HCT116 (cell line): ENCODE data around the gene NDC1. TPM values are rescaled to one million over a fixed set of nuclear protein-coding genes. Genes with fewer than 3 reads are reported as not detected.

Source experiments
- ATAC-seq: fragments of 200-7000 bp; cut with Tn5 transposase; 2 replicates; pipeline ENCODE4 v1.9.1; 2020; ENCODE audit warnings: mild to moderate bottlenecking, moderate library complexity
- BruUV-seq: library from RNA; stranded (reverse); fragments of 400-500 nt; replicated peaks from 2 replicates; lab custom pipeline; 2021; lab: Mats Ljungman, UMichigan
- CTCF ChIA-PET: fragments of 300-600 bp; sonication (Branson Sonifier 250); formaldehyde crosslinking; loops from one replicate; lab custom pipeline; 2021; ENCODE audit warnings: antibody characterized with exemption; lab: Charles Lee
- POLR2A ChIA-PET: fragments of 300-600, 350-600 bp; sonication (Branson Sonifier 250); formaldehyde crosslinking; loops from one replicate; lab custom pipeline; 2021; ENCODE audit warnings: antibody characterized with exemption; lab: Charles Lee
- RAD21 ChIA-PET, 2 experiments: fragments of 300-600 bp; sonication (Branson Sonifier 250); formaldehyde crosslinking; loops; one replicate each; lab custom pipeline; 2023; ENCODE audit warnings: low total read pairs in 2 of 2; ENCODE audit not compliant: uncharacterized antibody in 2 of 2, unreplicated experiment in 2 of 2, low non-redundant PET in 1 of 2; lab: Charles Lee
- DNase-seq: peaks from one replicate; pipeline ENCODE4 v3.0.0-alpha.2; 2010; ENCODE audit warnings: low read depth, low spot score
- H2AFZ ChIP-seq: fragments of 200-600 bp; shearing (Covaris generic), sonication (generic); 2 replicates; pipeline ENCODE4 v1.6.1; 2017; ENCODE audit warnings: low read depth, mixed run types, mixed read lengths, antibody characterized with exemption, low read length; ENCODE audit not compliant: poor library complexity, severe bottlenecking
- H3K27ac ChIP-seq: 2 replicates; pipeline ENCODE4 v1.5.1; 2012; ENCODE audit warnings: low read depth, low read length
- H3K27me3 ChIP-seq: fragments of 200-600 bp; sonication (generic); 2 replicates; pipeline ENCODE4 v1.6.1; 2016; ENCODE audit warnings: mixed run types, low read length, mixed read lengths; ENCODE audit not compliant: insufficient read depth
- H3K36me3 ChIP-seq, 2 experiments: fragments of 200-500 bp in 1 of 2; fragments of 200-600 bp in 1 of 2; sonication (Bioruptor generic) in 1 of 2; sonication (generic) in 1 of 2; 2 replicates each; pipeline versions ENCODE4 v1.5.1 to v1.6.1; 2014 to 2016; ENCODE audit warnings: low read length in 2 of 2, inconsistent platforms in 1 of 2, mixed read lengths in 1 of 2, mixed run types in 1 of 2; ENCODE audit not compliant: insufficient read depth in 2 of 2, control insufficient read depth in 1 of 2
- H3K4me1 ChIP-seq, 2 experiments: fragments of 200-600 bp in 1 of 2; sonication (generic) in 1 of 2; 2 replicates each; pipeline versions ENCODE4 v1.5.1 to v1.6.1; 2012 to 2017; ENCODE audit warnings: low read length in 2 of 2, inconsistent platforms in 1 of 2, mild to moderate bottlenecking in 1 of 2, mixed read lengths in 1 of 2, mixed run types in 1 of 2, moderate library complexity in 1 of 2; ENCODE audit not compliant: insufficient read depth in 2 of 2, control insufficient read depth in 1 of 2
- H3K4me2 ChIP-seq: fragments of 200-600 bp; sonication (generic); 2 replicates; pipeline ENCODE4 v1.6.1; 2017; ENCODE audit warnings: mixed run types, low read length, mixed read lengths
- H3K4me3 ChIP-seq, 2 experiments: fragments of 200-600 bp in 1 of 2; sonication (generic) in 1 of 2; replicated peaks in 1 of 2; 2 replicates each; pipeline ENCODE4 v1.5.1; 2011 to 2016; ENCODE audit warnings: low read length in 2 of 2, control low read depth in 1 of 2, low read depth in 1 of 2, mild to moderate bottlenecking in 1 of 2, mixed read lengths in 1 of 2, mixed run types in 1 of 2
- H3K79me2 ChIP-seq: fragments of 200-600 bp; sonication (generic); 2 replicates; pipeline ENCODE4 v1.6.1; 2017; ENCODE audit warnings: mild to moderate bottlenecking, mixed run types, low read length, moderate library complexity, mixed read lengths; ENCODE audit not compliant: insufficient read depth
- H3K9ac ChIP-seq: fragments of 200-600 bp; sonication (generic); 2 replicates; pipeline ENCODE4 v1.6.1; 2016; ENCODE audit warnings: low read length, mixed read lengths
- H3K9me2 ChIP-seq: fragments of 200-600 bp; sonication (generic), shearing (Covaris generic); 2 replicates; pipeline ENCODE4 v1.6.1; 2017; ENCODE audit warnings: mixed run types, mild to moderate bottlenecking, moderate library complexity; ENCODE audit not compliant: insufficient read depth
- H3K9me3 ChIP-seq, 2 experiments: fragments of 200-500 bp in 1 of 2; fragments of 200-600 bp in 1 of 2; sonication (Bioruptor generic) in 1 of 2; sonication (generic) in 1 of 2; 2 replicates each; pipeline ENCODE4 v1.6.1; 2014 to 2017; ENCODE audit warnings: low read length in 2 of 2, mixed read lengths in 2 of 2, inconsistent platforms in 1 of 2, low read depth in 1 of 2, mild to moderate bottlenecking in 1 of 2, mixed run types in 1 of 2, moderate library complexity in 1 of 2; ENCODE audit not compliant: control insufficient read depth in 1 of 2, insufficient read depth in 1 of 2
- H4K20me1 ChIP-seq: fragments of 200-600 bp; sonication (generic), shearing (Covaris generic); 2 replicates; pipeline ENCODE4 v1.6.1; 2017; ENCODE audit warnings: mixed run types, mild to moderate bottlenecking, moderate library complexity; ENCODE audit not compliant: insufficient read depth
- CBX3 ChIP-seq: IDR thresholded peaks from 2 replicates; pipeline ENCODE4 v1.6.1; 2012; ENCODE audit warnings: low read depth
- CEBPB ChIP-seq: IDR thresholded peaks from 2 replicates; pipeline ENCODE4 v1.6.1; 2012; ENCODE audit warnings: low read depth
- CTCF ChIP-seq, 3 experiments: fragments of 200-600 bp in 1 of 3; sonication (generic) in 1 of 3; IDR thresholded peaks in 2 of 3; conservative IDR thresholded peaks in 1 of 3; 2 replicates each; pipeline ENCODE4 v1.5.1; 2012 to 2017; ENCODE audit warnings: low read depth in 2 of 3, low read length in 2 of 3, antibody characterized with exemption in 1 of 3, borderline replicate concordance in 1 of 3, control low read depth in 1 of 3, mild to moderate bottlenecking in 1 of 3, mixed read lengths in 1 of 3, mixed run types in 1 of 3, moderate library complexity in 1 of 3; ENCODE audit not compliant: insufficient read depth in 1 of 3
- EZH2 ChIP-seq: fragments of 200-600 bp; sonication (generic); IDR thresholded peaks from 2 replicates; pipeline ENCODE4 v1.6.1; 2017; ENCODE audit warnings: antibody characterized with exemption, mixed run types
- JUND ChIP-seq: IDR thresholded peaks from 2 replicates; pipeline ENCODE4 v1.6.1; 2012
- POLR2A ChIP-seq: IDR thresholded peaks from 2 replicates; pipeline ENCODE4 v1.7.0; 2011; ENCODE audit warnings: borderline replicate concordance; ENCODE audit not compliant: insufficient read depth, insufficient read length; ENCODE audit errors: extremely low read depth
- POLR2AphosphoS5 ChIP-seq: IDR thresholded peaks from 2 replicates; pipeline ENCODE4 v1.6.1; 2011; ENCODE audit warnings: mild to moderate bottlenecking, low read depth, low read length, moderate library complexity
- SRF ChIP-seq: IDR thresholded peaks from 2 replicates; pipeline ENCODE4 v1.6.1; 2012; ENCODE audit warnings: low read depth
- TCF7L2 ChIP-seq: IDR thresholded peaks from 2 replicates; pipeline ENCODE4 v1.7.0; 2011; ENCODE audit warnings: borderline replicate concordance, inconsistent platforms; ENCODE audit not compliant: insufficient read depth, insufficient read length; ENCODE audit errors: extremely low read depth
- YY1 ChIP-seq: IDR thresholded peaks from 2 replicates; pipeline ENCODE4 v1.6.1; 2011; ENCODE audit warnings: low read length, low read depth, moderate library complexity, mild to moderate bottlenecking; ENCODE audit not compliant: insufficient replicate concordance; ENCODE audit errors: extremely low read depth
- ZNF274 ChIP-seq: fragments of 200-500 bp; sonication (Bioruptor generic); IDR thresholded peaks from 2 replicates; pipeline ENCODE4 v1.6.1; 2014; ENCODE audit warnings: mild to moderate bottlenecking, low read depth, low read length, inconsistent platforms
- intact Hi-C: fragments of 100-400 bp; cut with micrococcal nuclease; formaldehyde crosslinking; loops from 2 replicates; pipeline ENCODE4 v1.10.0; 2022
- total RNA-seq: library from RNA; stranded (reverse); gene quantifications from one replicate; pipeline ENCODE4 v1.2.1, GENCODE V29; 2021; ENCODE audit not compliant: unreplicated experiment
- TF ChIP-seq, protein P1 (sequence below): IDR thresholded peaks from 2 replicates; pipeline ENCODE4 v1.6.1; 2012; ENCODE audit warnings: low read depth

NDC1 gene
- total RNA-seq, 1 experiment from 2014 or later: 54.7 TPM

DNA sequence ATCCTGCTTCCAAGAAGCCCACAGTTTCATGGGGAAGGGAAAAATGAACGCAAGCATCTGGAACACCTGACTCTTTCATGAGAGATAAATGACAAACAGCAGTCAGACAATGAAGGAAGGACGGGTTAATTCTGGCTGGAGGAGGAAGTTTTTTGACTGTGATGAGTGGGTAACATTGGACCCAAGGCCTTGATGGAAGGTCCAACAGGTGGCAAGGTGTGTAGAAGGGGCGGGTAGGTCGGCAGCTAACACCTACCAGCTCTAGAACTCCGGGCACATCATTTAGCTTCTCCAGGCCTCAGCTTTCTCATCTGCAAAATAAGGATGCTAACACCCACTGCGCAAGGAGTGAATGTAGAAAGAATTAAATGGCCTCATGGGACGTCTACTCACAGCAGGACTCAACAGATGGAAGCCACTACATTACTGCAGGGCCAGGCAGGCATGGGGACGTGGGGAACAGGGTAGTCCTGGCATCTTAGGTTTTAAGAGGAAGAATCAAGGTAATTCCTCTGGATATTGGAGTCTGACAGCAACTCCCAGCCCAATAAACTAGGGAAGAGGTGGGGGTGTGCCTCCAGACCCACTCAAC lies 112.0 kb downstream of the NDC1 start:
- no peak for DNase-seq
- Histone ChIP-seq H3K9ac (no peak overlapping the region), H3K4me2 (no peak overlapping the region), H2AFZ (no peak overlapping the region), H3K36me3 (no peaks in the 10 kb centered on the region), H3K27ac (no peak overlapping the region), H3K9me3 (no peaks in the 10 kb centered on the region), H4K20me1 (no peaks in the 10 kb centered on the region), H3K79me2 (no peaks in the 10 kb centered on the region), H3K27me3 (no peaks in the 10 kb centered on the region), H3K4me1 (no peaks in the 10 kb centered on the region), H3K4me3 (no peak overlapping the region), H3K9me2 (no peaks in the 10 kb centered on the region)
- POLR2A ChIA-PET: no interaction called here
- TF ChIP-seq ZNF274: no peak
- no peak for TF ChIP-seq POLR2A
- no peak for TF ChIP-seq JUND
- TF ChIP-seq YY1: no peak
- no peak for TF ChIP-seq CTCF (IDR thresholded peaks at IDR 0.05 in 2 of 3, conservative IDR thresholded peaks at IDR 0.05 in 1 of 3; ENCODE audit: borderline replicate concordance in 1 of 3, insufficient read depth in 1 of 3, low read depth in 2 of 3, low read length in 2 of 3)
- no peak for TF ChIP-seq POLR2AphosphoS5
- TF ChIP-seq SRF: no peak
- TF ChIP-seq, protein P1, sequence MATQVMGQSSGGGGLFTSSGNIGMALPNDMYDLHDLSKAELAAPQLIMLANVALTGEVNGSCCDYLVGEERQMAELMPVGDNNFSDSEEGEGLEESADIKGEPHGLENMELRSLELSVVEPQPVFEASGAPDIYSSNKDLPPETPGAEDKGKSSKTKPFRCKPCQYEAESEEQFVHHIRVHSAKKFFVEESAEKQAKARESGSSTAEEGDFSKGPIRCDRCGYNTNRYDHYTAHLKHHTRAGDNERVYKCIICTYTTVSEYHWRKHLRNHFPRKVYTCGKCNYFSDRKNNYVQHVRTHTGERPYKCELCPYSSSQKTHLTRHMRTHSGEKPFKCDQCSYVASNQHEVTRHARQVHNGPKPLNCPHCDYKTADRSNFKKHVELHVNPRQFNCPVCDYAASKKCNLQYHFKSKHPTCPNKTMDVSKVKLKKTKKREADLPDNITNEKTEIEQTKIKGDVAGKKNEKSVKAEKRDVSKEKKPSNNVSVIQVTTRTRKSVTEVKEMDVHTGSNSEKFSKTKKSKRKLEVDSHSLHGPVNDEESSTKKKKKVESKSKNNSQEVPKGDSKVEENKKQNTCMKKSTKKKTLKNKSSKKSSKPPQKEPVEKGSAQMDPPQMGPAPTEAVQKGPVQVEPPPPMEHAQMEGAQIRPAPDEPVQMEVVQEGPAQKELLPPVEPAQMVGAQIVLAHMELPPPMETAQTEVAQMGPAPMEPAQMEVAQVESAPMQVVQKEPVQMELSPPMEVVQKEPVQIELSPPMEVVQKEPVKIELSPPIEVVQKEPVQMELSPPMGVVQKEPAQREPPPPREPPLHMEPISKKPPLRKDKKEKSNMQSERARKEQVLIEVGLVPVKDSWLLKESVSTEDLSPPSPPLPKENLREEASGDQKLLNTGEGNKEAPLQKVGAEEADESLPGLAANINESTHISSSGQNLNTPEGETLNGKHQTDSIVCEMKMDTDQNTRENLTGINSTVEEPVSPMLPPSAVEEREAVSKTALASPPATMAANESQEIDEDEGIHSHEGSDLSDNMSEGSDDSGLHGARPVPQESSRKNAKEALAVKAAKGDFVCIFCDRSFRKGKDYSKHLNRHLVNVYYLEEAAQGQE: no peak
- TF ChIP-seq CBX3: no peak
- no peak for TF ChIP-seq TCF7L2
- no peak for TF ChIP-seq CEBPB
- no peak for TF ChIP-seq EZH2
- ATAC-seq: no peak
- RAD21 ChIA-PET: no interaction called here
- BruUV-seq: no TSS peak
- intact Hi-C loops: no loop called here
- CTCF ChIA-PET: no interaction called here
